ENCODE data around the gene HSCB.
A peak's percentile ranks its signal among the peaks of the same experiment; 100 is the strongest.
"Not testable (repeated sequence)": the region's sequence is repeated elsewhere in the genome, so short reads cannot be mapped to it uniquely, and the experiment has no call there.

The HSCB gene

GRCh38 chr22:28741785-28742561 is at the start of gene HSCB, which contains the start of gene CHEK2:
Gene HSCB (plus strand): TSS chr22:28742039. CDS start chr22:28742096, 57 bp downstream.
Gene CHEK2 (minus strand): TSS chr22:28741820. CDS start chr22:28734721, 7,099 bp downstream.
- peak within 1 kb of the TSS; percentile 91 for H3K27ac ChIP-seq
- TF ChIP-seq CTCF (IDR thresholded peaks at IDR 0.05), result peak; percentile 45
- no peak for TF ChIP-seq ZFX (IDR thresholded peaks at IDR 0.05; ENCODE audit: borderline replicate concordance)

GRCh38 chr22:28693041-28693760 is 48.6 kb upstream of the HSCB start:
- not testable (repeated sequence) for H3K27ac ChIP-seq

- H3K27ac ChIP-seq, result no peak overlapping the region
- TF ChIP-seq CTCF (IDR thresholded peaks at IDR 0.05) (no peak), ZFX (IDR thresholded peaks at IDR 0.05; ENCODE audit: borderline replicate concordance) (no peak)
Measured at GRCh38 chr22:28702891-28703290, 38.9 kb upstream of the HSCB start.

GRCh38 chr22:28703436-28703835 is 38.4 kb upstream of the HSCB start:
- no peak overlapping the region for H3K27ac ChIP-seq
- TF ChIP-seq ZFX (IDR thresholded peaks at IDR 0.05; ENCODE audit: borderline replicate concordance) (no peak), CTCF (IDR thresholded peaks at IDR 0.05) (no peak)

- TF ChIP-seq ZFX (IDR thresholded peaks at IDR 0.05; ENCODE audit: borderline replicate concordance) (no peak), CTCF (IDR thresholded peaks at IDR 0.05) (no peak)
- no peak overlapping the region for H3K27ac ChIP-seq
Measured at GRCh38 chr22:28706845-28707244, 35.0 kb upstream of the HSCB start.

- H3K27ac ChIP-seq, result no peak overlapping the region
- TF ChIP-seq CTCF (IDR thresholded peaks at IDR 0.05), result no peak
- no peak for TF ChIP-seq ZFX (IDR thresholded peaks at IDR 0.05; ENCODE audit: borderline replicate concordance)
Measured at GRCh38 chr22:28710107-28710506, 31.7 kb upstream of the HSCB start.

GRCh38 chr22:28710576-28711191 is 31.2 kb upstream of the HSCB start:
- H3K27ac ChIP-seq, result no peak overlapping the region
- TF ChIP-seq CTCF (IDR thresholded peaks at IDR 0.05), result no peak
- no peak for TF ChIP-seq ZFX (IDR thresholded peaks at IDR 0.05; ENCODE audit: borderline replicate concordance)
